K562 (cell line): ENCODE results near the gene PRR5. TPM values are rescaled to one million over a fixed set of nuclear protein-coding genes. Genes with fewer than 3 reads are reported as not detected.

Experiments
- ATAC-seq: fragments of 200-7000 bp; cut with Tn5 transposase; 3 replicates; pipeline ENCODE4 v1.9.1; 2020; ENCODE audit warnings: moderate library complexity
- BruUV-seq: library from RNA; stranded (reverse); fragments of 400-500 nt; replicated peaks from 2 replicates; lab custom pipeline; 2021; lab: Mats Ljungman, UMichigan
- CTCF ChIA-PET: fragments of 300-600 bp; formaldehyde crosslinking; extraction: SDS; loops from one replicate; lab custom pipeline; 2021; ENCODE audit warnings: low intra/inter-chr PET ratio; lab: Yijun Ruan, JAX
- POLR2A ChIA-PET: fragments of 300-600, 350-650 bp; sonication (Branson Sonifier 250); formaldehyde crosslinking; extraction: SDS; loops from one replicate; lab custom pipeline; 2021; ENCODE audit warnings: antibody characterized with exemption, inconsistent platforms; lab: Yijun Ruan, JAX
- DNase-seq, 4 experiments: peaks; one replicate each; pipeline versions ENCODE4 v3.0.0 to v3.0.0-alpha.2; 2011 to 2018; ENCODE audit warnings: low spot score in 3 of 4, mixed read lengths in 3 of 4; ENCODE audit errors: extremely low read depth in 1 of 4
- FAIRE-seq: peaks from 2 replicates; lab custom pipeline; 2011; peaks lifted over from hg19 to GRCh38; lab: Jason Lieb, UNC
- H2AFZ ChIP-seq: 2 replicates; pipeline ENCODE4 v1.6.0; 2011; ENCODE audit warnings: low read depth, low read length, control low read depth, inconsistent platforms
- H3K27ac ChIP-seq: fragments of 200-600 bp; 3 replicates; pipeline ENCODE4 v1.8.0; 2011; ENCODE audit warnings: low read depth, mild to moderate bottlenecking, control low read depth, inconsistent platforms, low read length, moderate library complexity, mixed read lengths; ENCODE audit errors: extremely low read depth
- H3K27me3 ChIP-seq, 2 experiments: fragments of 300-600 bp in 1 of 2; 2 replicates in 1 of 2; 3 replicates in 1 of 2; pipeline versions ENCODE4 v1.6.0 to v1.8.0; 2011; ENCODE audit warnings: inconsistent platforms in 2 of 2, low read length in 2 of 2, mild to moderate bottlenecking in 1 of 2, mixed read lengths in 1 of 2, moderate library complexity in 1 of 2; ENCODE audit not compliant: control insufficient read depth in 2 of 2, insufficient read depth in 2 of 2
- H3K36me3 ChIP-seq: fragments of 300-600 bp; 3 replicates; pipeline ENCODE4 v1.8.0; 2011; ENCODE audit warnings: mild to moderate bottlenecking, low read length, inconsistent platforms; ENCODE audit not compliant: control insufficient read depth, insufficient read depth
- H3K4me1 ChIP-seq, 2 experiments: fragments of 200-600 bp in 1 of 2; replicated peaks in 1 of 2; 2 replicates in 1 of 2; 3 replicates in 1 of 2; pipeline versions ENCODE4 v1.5.1 to v1.8.0; 2011; ENCODE audit warnings: inconsistent platforms in 2 of 2, low read length in 2 of 2, mild to moderate bottlenecking in 1 of 2, mixed read lengths in 1 of 2, moderate library complexity in 1 of 2; ENCODE audit not compliant: control insufficient read depth in 2 of 2, insufficient read depth in 2 of 2
- H3K4me2 ChIP-seq: 2 replicates; pipeline ENCODE4 v1.6.1; 2011; ENCODE audit warnings: low read length, control low read depth, inconsistent platforms, mixed read lengths; ENCODE audit not compliant: insufficient read depth
- H3K4me3 ChIP-seq: fragments of 200-600 bp; sonication (generic), shearing (Covaris generic); 2 replicates; pipeline ENCODE4 v1.5.1; 2016; ENCODE audit warnings: control low read depth, inconsistent platforms
- H3K79me2 ChIP-seq: fragments of 200-600 bp; 3 replicates; pipeline ENCODE4 v1.8.0; 2011; ENCODE audit warnings: low read length, inconsistent platforms; ENCODE audit not compliant: control insufficient read depth, insufficient read depth
- H3K9ac ChIP-seq, 2 experiments: 2 replicates each; pipeline versions ENCODE4 v1.6.0 to v1.6.1; 2011; ENCODE audit warnings: low read depth in 2 of 2, low read length in 2 of 2, control low read depth in 1 of 2, inconsistent platforms in 1 of 2, mild to moderate bottlenecking in 1 of 2, mixed read lengths in 1 of 2; ENCODE audit not compliant: insufficient read depth in 1 of 2
- H3K9me1 ChIP-seq: one replicate; pipeline ENCODE4 v1.6.0; 2011; ENCODE audit warnings: inconsistent platforms, mild to moderate bottlenecking, low read length, moderate library complexity; ENCODE audit not compliant: control insufficient read depth, insufficient read depth
- H3K9me3 ChIP-seq: replicated peaks from 2 replicates; pipeline ENCODE4 v1.5.1; 2011; ENCODE audit warnings: low read depth, low read length, inconsistent platforms; ENCODE audit not compliant: control insufficient read depth, insufficient read depth
- H4K20me1 ChIP-seq: replicated peaks from 2 replicates; pipeline ENCODE4 v1.6.1; 2011; ENCODE audit warnings: low read length, inconsistent platforms, mixed read lengths; ENCODE audit not compliant: control insufficient read depth, insufficient read depth
- CCNT2 ChIP-seq: IDR thresholded peaks from 2 replicates; pipeline ENCODE4 v1.6.1; 2011; ENCODE audit warnings: borderline replicate concordance, low read depth, mild to moderate bottlenecking, moderate library complexity, mixed read lengths, low read length; ENCODE audit not compliant: insufficient read length; ENCODE audit errors: extremely low read depth
- HNRNPK ChIP-seq: fragments of 200-400 bp; formaldehyde crosslinking; IDR thresholded peaks from one replicate; pipeline ENCODE4 v1.6.1; 2018; ENCODE audit warnings: mild to moderate bottlenecking, low read depth, low read length; ENCODE audit not compliant: poor library complexity, severe bottlenecking
- MCM5 ChIP-seq: fragments of 450-650 bp; IDR thresholded peaks from 2 replicates; pipeline ENCODE4 v1.6.1; 2016; ENCODE audit warnings: low read depth
- MTA3 ChIP-seq: fragments of 450-650 bp; formaldehyde crosslinking; IDR thresholded peaks from 2 replicates; pipeline ENCODE4 v1.6.1; 2017; ENCODE audit warnings: mild to moderate bottlenecking, borderline replicate concordance
- NFATC3 ChIP-seq: fragments of 450-650 bp; IDR thresholded peaks from 2 replicates; pipeline ENCODE4 v1.6.1; 2017; ENCODE audit warnings: mild to moderate bottlenecking
- PCBP2 ChIP-seq: fragments of 200-400 bp; formaldehyde crosslinking; IDR thresholded peaks from 2 replicates; pipeline ENCODE4 v1.6.1; 2018; ENCODE audit warnings: low read length, low read depth, mild to moderate bottlenecking, moderate library complexity; ENCODE audit not compliant: poor library complexity, severe bottlenecking
- SIN3B ChIP-seq: fragments of 450-650 bp; IDR thresholded peaks from 2 replicates; pipeline ENCODE4 v1.6.1; 2017; ENCODE audit warnings: low read depth, mild to moderate bottlenecking, moderate library complexity
- TCF3 ChIP-seq: sonication (generic); formaldehyde crosslinking; IDR thresholded peaks from 2 replicates; pipeline ENCODE4 v1.4.0; 2020; ENCODE audit warnings: mild to moderate bottlenecking, missing genetic modification reagents
- ZNF431 ChIP-seq: sonication (generic); formaldehyde crosslinking; IDR thresholded peaks from 2 replicates; pipeline ENCODE4 v1.8.0; 2022; ENCODE audit warnings: mild to moderate bottlenecking, missing genetic modification reagents
- WGBS: fragments of 100-300 bp; shearing (Covaris generic); methylation state at CpG from one replicate; pipeline ENCODE4 v1.1.6; 2016; ENCODE audit warnings: low coverage, mixed read lengths; ENCODE audit not compliant: insufficient coverage; ENCODE audit errors: missing lambda C conversion rate; 5-methylcytosine and 5-hydroxymethylcytosine counted together
- in situ Hi-C: fragments of 300-500 bp; cut with MboI; formaldehyde crosslinking; loops from 4 replicates; pipeline ENCODE4 v1.15.0; 2018; ENCODE audit warnings: inconsistent platforms, mixed read lengths
- intact Hi-C: fragments of 100-400 bp; cut with micrococcal nuclease; formaldehyde crosslinking; loops from 2 replicates; pipeline ENCODE4 v1.14.2; 2022
- polyA plus RNA-seq, 8 experiments: library from polyadenylated mRNA; depleted of rRNA in 4 of 8; stranded (reverse) in 5 of 8; unstranded in 3 of 8; fragments of >200 nt; fragmentation: Nextera tagmentation in 2 of 8; fragmentation: Illumina TruSeq in 1 of 8; extraction: Ambion mirVana in 2 of 8; extraction: Trizol in 1 of 8; gene quantifications; 2 replicates each; pipeline versions ENCODE4 v1.2.1 to v1.2.3, GENCODE V29; 2011 to 2014; ENCODE audit warnings: inconsistent platforms in 1 of 8, missing spikeins in 1 of 8
- total RNA-seq, 7 experiments: library from RNA; depleted of rRNA in 6 of 7; stranded (reverse); fragments of >200 nt in 6 of 7; fragmentation: Illumina TruSeq in 2 of 7; extraction: Trizol in 2 of 7; gene quantifications; 2 replicates each; pipeline versions ENCODE4 v1.2.1 to v1.2.3, GENCODE V29; 2011 to 2021; ENCODE audit warnings: low replicate concordance in 1 of 7
- TF ChIP-seq, protein P1 (sequence below): IDR thresholded peaks from 3 replicates; pipeline ENCODE4 v1.6.1; 2011; ENCODE audit warnings: borderline replicate concordance, mild to moderate bottlenecking; ENCODE audit not compliant: insufficient read length, insufficient read depth
- TF ChIP-seq, protein P2 (sequence below), 3 experiments: fragments of 200-800 bp in 1 of 3; fragments of 250-450 bp in 1 of 3; fragments of 450-650 bp in 1 of 3; sonication (Bioruptor Pico) in 1 of 3; sonication (Bioruptor generic) in 1 of 3; formaldehyde crosslinking in 1 of 3; IDR thresholded peaks; 2 replicates each; pipeline versions ENCODE4 v1.6.1 to v1.8.0; 2016 to 2022; ENCODE audit warnings: mild to moderate bottlenecking in 2 of 3, missing genetic modification characterization in 2 of 3, missing compliant biosample characterization in 1 of 3, moderate library complexity in 1 of 3
- TF ChIP-seq, protein P3 (sequence below): IDR thresholded peaks from 3 replicates; pipeline ENCODE4 v1.6.1; 2011; ENCODE audit warnings: borderline replicate concordance, mild to moderate bottlenecking, moderate library complexity; ENCODE audit not compliant: insufficient read length; ENCODE audit errors: extremely low read depth
- TF ChIP-seq, protein P4 (sequence below): sonication (generic); formaldehyde crosslinking; IDR thresholded peaks from 2 replicates; pipeline ENCODE4 v1.8.1; 2023; ENCODE audit warnings: mild to moderate bottlenecking, missing genetic modification reagents

Gene PRR5
- total and polyA plus RNA-seq, 9 of the 15 experiments (the other 6 are each of a cell fraction or from before 2014, with no cell fraction given) = 0.13 to 21.0 (median 7.5) TPM

DNA sequence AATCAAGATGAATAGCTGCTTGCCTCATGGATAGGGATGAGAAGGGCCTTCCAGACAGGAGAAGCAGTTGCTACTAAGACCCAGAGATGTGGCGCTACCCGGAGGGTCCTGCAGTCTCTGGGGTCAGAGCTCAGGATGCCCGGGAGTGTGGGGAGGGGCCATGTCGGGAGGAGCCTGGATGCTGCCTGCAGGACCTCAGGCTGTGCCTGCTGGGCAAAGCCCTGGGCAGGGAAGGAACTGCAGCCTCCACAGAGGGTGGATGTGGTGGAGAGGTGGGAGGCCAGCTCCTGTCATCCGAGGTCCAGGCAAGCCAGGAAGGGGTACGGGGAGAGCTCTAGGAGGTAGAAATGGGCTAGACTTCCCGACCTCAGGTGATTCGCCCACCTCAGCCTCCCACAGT lies 11.0 kb downstream of the PRR5 start:
- H2AFZ ChIP-seq = no peak overlapping the region
- 92% methylated on average over 7 of the region's 8 CpGs for WGBS
- DNase-seq (no peak), FAIRE-seq (no peak), ATAC-seq (no peak)
- peaks cover 5 to 37% of the 10 kb centered on the region in 2 experiments; a peak in 3 of 5 replicates for H3K4me1 ChIP-seq
- peaks cover 7% of the 10 kb centered on the region; the same call in 1 of the 3 replicates for H3K36me3 ChIP-seq
- H3K27me3 ChIP-seq = no peaks in the 10 kb centered on the region
- H3K4me3 ChIP-seq = no peak overlapping the region
- H3K9ac ChIP-seq = no peak overlapping the region
- no peaks in the 10 kb centered on the region for H3K9me1 ChIP-seq
- intact Hi-C loops (no loop called here), in situ Hi-C loops (no loop called here)
- H4K20me1 ChIP-seq = peaks cover 16% of the 10 kb centered on the region
- H3K4me2 ChIP-seq = no peak overlapping the region
- ChIA-PET POLR2A (no interaction called here), CTCF (no interaction called here)
- no peaks in the 10 kb centered on the region for H3K9me3 ChIP-seq
- H3K79me2 ChIP-seq = peaks cover 3% of the 10 kb centered on the region; the same call in 1 of the 3 replicates
- BruUV-seq = no TSS peak
- H3K27ac ChIP-seq = no peak overlapping the region
- TF ChIP-seq, protein P1, sequence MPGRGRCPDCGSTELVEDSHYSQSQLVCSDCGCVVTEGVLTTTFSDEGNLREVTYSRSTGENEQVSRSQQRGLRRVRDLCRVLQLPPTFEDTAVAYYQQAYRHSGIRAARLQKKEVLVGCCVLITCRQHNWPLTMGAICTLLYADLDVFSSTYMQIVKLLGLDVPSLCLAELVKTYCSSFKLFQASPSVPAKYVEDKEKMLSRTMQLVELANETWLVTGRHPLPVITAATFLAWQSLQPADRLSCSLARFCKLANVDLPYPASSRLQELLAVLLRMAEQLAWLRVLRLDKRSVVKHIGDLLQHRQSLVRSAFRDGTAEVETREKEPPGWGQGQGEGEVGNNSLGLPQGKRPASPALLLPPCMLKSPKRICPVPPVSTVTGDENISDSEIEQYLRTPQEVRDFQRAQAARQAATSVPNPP = no peak
- TF ChIP-seq ZNF431 (CRISPR knock-in tag) (no peak), NFATC3 (no peak), CCNT2 (no peak), MCM5 (no peak), TCF3 (no peak), HNRNPK (no peak), PCBP2 (no peak), MTA3 (no peak), SIN3B (no peak)
- TF ChIP-seq, protein P2, sequence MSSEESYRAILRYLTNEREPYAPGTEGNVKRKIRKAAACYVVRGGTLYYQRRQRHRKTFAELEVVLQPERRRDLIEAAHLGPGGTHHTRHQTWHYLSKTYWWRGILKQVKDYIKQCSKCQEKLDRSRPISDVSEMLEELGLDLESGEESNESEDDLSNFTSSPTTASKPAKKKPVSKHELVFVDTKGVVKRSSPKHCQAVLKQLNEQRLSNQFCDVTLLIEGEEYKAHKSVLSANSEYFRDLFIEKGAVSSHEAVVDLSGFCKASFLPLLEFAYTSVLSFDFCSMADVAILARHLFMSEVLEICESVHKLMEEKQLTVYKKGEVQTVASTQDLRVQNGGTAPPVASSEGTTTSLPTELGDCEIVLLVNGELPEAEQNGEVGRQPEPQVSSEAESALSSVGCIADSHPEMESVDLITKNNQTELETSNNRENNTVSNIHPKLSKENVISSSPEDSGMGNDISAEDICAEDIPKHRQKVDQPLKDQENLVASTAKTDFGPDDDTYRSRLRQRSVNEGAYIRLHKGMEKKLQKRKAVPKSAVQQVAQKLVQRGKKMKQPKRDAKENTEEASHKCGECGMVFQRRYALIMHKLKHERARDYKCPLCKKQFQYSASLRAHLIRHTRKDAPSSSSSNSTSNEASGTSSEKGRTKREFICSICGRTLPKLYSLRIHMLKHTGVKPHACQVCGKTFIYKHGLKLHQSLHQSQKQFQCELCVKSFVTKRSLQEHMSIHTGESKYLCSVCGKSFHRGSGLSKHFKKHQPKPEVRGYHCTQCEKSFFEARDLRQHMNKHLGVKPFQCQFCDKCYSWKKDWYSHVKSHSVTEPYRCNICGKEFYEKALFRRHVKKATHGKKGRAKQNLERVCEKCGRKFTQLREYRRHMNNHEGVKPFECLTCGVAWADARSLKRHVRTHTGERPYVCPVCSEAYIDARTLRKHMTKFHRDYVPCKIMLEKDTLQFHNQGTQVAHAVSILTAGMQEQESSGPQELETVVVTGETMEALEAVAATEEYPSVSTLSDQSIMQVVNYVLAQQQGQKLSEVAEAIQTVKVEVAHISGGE (CRISPR knock-in tag; IDR thresholded peaks at IDR 0.05) = no peak
- TF ChIP-seq, protein P3, sequence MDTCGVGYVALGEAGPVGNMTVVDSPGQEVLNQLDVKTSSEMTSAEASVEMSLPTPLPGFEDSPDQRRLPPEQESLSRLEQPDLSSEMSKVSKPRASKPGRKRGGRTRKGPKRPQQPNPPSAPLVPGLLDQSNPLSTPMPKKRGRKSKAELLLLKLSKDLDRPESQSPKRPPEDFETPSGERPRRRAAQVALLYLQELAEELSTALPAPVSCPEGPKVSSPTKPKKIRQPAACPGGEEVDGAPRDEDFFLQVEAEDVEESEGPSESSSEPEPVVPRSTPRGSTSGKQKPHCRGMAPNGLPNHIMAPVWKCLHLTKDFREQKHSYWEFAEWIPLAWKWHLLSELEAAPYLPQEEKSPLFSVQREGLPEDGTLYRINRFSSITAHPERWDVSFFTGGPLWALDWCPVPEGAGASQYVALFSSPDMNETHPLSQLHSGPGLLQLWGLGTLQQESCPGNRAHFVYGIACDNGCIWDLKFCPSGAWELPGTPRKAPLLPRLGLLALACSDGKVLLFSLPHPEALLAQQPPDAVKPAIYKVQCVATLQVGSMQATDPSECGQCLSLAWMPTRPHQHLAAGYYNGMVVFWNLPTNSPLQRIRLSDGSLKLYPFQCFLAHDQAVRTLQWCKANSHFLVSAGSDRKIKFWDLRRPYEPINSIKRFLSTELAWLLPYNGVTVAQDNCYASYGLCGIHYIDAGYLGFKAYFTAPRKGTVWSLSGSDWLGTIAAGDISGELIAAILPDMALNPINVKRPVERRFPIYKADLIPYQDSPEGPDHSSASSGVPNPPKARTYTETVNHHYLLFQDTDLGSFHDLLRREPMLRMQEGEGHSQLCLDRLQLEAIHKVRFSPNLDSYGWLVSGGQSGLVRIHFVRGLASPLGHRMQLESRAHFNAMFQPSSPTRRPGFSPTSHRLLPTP = no peak
- TF ChIP-seq, protein P4, sequence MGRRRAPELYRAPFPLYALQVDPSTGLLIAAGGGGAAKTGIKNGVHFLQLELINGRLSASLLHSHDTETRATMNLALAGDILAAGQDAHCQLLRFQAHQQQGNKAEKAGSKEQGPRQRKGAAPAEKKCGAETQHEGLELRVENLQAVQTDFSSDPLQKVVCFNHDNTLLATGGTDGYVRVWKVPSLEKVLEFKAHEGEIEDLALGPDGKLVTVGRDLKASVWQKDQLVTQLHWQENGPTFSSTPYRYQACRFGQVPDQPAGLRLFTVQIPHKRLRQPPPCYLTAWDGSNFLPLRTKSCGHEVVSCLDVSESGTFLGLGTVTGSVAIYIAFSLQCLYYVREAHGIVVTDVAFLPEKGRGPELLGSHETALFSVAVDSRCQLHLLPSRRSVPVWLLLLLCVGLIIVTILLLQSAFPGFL = no peak
